ENCODE data around the gene EXOSC3. TPM values are rescaled to one million over a fixed set of nuclear protein-coding genes. Genes with fewer than 3 reads are reported as not detected.

Gene EXOSC3
- total and polyA plus RNA-seq, 2 of the 8 experiments (the other 6 are each of a cell fraction or from before 2014, with no cell fraction given), result 46.7 to 73.4 TPM

- Histone ChIP-seq H3K79me2 (ENCODE audit: control insufficient read depth in 1 of 2, insufficient read depth in 2 of 2, low read length in 2 of 2) (no peaks in the 10 kb centered on the region), H3K4me1 (replicated peaks in 1 of 4; ENCODE audit: control insufficient read depth in 3 of 4, insufficient read depth in 4 of 4, low read length in 3 of 4) (no peaks in the 10 kb centered on the region), H2AK5ac (ENCODE audit: low read depth, low read length) (no peak overlapping the region), H3K56ac (replicated peaks; ENCODE audit: insufficient read length, low read depth, low read length) (no peak overlapping the region), H2BK12ac (ENCODE audit: low read depth, low read length) (no peak overlapping the region), H3K9ac (replicated peaks in 1 of 4; ENCODE audit: extremely low read depth in 1 of 4, low read depth in 3 of 4, low read length in 3 of 4) (no peak overlapping the region), H3K23ac (ENCODE audit: insufficient read length) (no peak overlapping the region), H2AFZ (ENCODE audit: low read length) (no peak overlapping the region), H3K23me2 (ENCODE audit: low read depth, low read length) (no peaks in the 10 kb centered on the region), H4K20me1 (replicated peaks in 1 of 2; ENCODE audit: control insufficient read depth in 1 of 2, insufficient read depth in 2 of 2, low read length in 2 of 2) (no peaks in the 10 kb centered on the region), H3K18ac (ENCODE audit: extremely low read depth, low read length) (no peak overlapping the region), H2BK20ac (ENCODE audit: low read length) (no peak overlapping the region), H3K4me2 (ENCODE audit: insufficient read depth in 1 of 2, low read depth in 2 of 2, low read length in 2 of 2) (no peak overlapping the region), H3K27ac (ENCODE audit: low read depth, low read length) (no peak overlapping the region), H2BK120ac (replicated peaks; ENCODE audit: low read depth, low read length) (no peak overlapping the region), H3K9me3 (ENCODE audit: insufficient read depth in 2 of 2, low read depth in 1 of 2, low read length in 1 of 2) (no peaks in the 10 kb centered on the region), H3K14ac (ENCODE audit: insufficient read length) (no peak overlapping the region), H4K5ac (ENCODE audit: insufficient read length, low read depth, low read length) (no peak overlapping the region), H4K91ac (replicated peaks; ENCODE audit: insufficient read length, low read length) (no peak overlapping the region), H3K4me3 (ENCODE audit: extremely low read depth in 1 of 4, insufficient read depth in 2 of 4, low read depth in 3 of 4, low read length in 4 of 4) (no peak overlapping the region), H3K79me1 (ENCODE audit: low read depth, low read length) (no peaks in the 10 kb centered on the region), H2BK5ac (ENCODE audit: low read depth, low read length) (no peak overlapping the region), H4K8ac (ENCODE audit: extremely low read depth, insufficient read depth, low read length) (no peak overlapping the region), H3K4ac (replicated peaks; ENCODE audit: insufficient read length, low read depth, low read length) (no peak overlapping the region), H3K36me3 (ENCODE audit: control insufficient read depth in 2 of 4, insufficient read depth in 4 of 4, low read length in 3 of 4) (peaks cover 0 to 4% (median 2%) of the 10 kb centered on the region in 4 experiments; a peak in 2 of 8 replicates), H2BK15ac (ENCODE audit: low read length) (no peak overlapping the region), H3K27me3 (replicated peaks in 1 of 4; ENCODE audit: control insufficient read depth in 3 of 4, extremely low read depth in 1 of 4, insufficient read depth in 3 of 4, low read length in 3 of 4) (no peaks in the 10 kb centered on the region)
- DNase-seq (ENCODE audit: low read depth in 1 of 2, low spot score in 2 of 2) (no peak), FAIRE-seq (no peak)
- no peak for TF ChIP-seq BCL11A (IDR thresholded peaks at IDR 0.05; ENCODE audit: low read depth in 2 of 2, low read length in 2 of 2)
- no peak for TF ChIP-seq CTBP2 (IDR thresholded peaks at IDR 0.05; ENCODE audit: borderline replicate concordance, insufficient read depth, insufficient read length, low read length)
- no peak for TF ChIP-seq EZH2 (IDR thresholded peaks at IDR 0.05; ENCODE audit: low read depth, low read length, severe bottlenecking)
- no peak for TF ChIP-seq RXRA (IDR thresholded peaks at IDR 0.05; ENCODE audit: insufficient read depth, low read depth, low read length)
- no peak for TF ChIP-seq ZNF274 (IDR thresholded peaks at IDR 0.05; ENCODE audit: borderline replicate concordance, extremely low read depth, low read length)
- no peak for TF ChIP-seq ATF2 (IDR thresholded peaks at IDR 0.05; ENCODE audit: low read length)
- no peak for TF ChIP-seq ATF3 (IDR thresholded peaks at IDR 0.05; ENCODE audit: insufficient read depth, low read depth, low read length)
- TF ChIP-seq SP1 (IDR thresholded peaks at IDR 0.05; ENCODE audit: low read depth, low read length), result no peak
- TF ChIP-seq SP4 (IDR thresholded peaks at IDR 0.05; ENCODE audit: low read length), result no peak
- TF ChIP-seq ASH2L (IDR thresholded peaks at IDR 0.05; ENCODE audit: low read length), result no peak
- TF ChIP-seq POLR2AphosphoS5 (IDR thresholded peaks at IDR 0.05; ENCODE audit: low read depth, low read length), result no peak
- POLR2A ChIA-PET (ENCODE audit: partially characterized antibody), result no interaction called here
- CTCF ChIA-PET (ENCODE audit: partially characterized antibody), result no interaction called here
- WGBS, 2 experiments (ENCODE audit: extremely low coverage in 1 of 2, insufficient coverage in 1 of 2, insufficient read length in 1 of 2, insufficient replicate concordance in 2 of 2, low coverage in 1 of 2, low lambda C conversion rate in 2 of 2, missing lambda C conversion rate in 1 of 2), result 92% methylated on average over 4 of the region's 4 CpGs; no CpG with 5 or more reads in 1 of the 2 experiments
Measured at GRCh38 chr9:37827483-37828165, 42.8 kb upstream of the EXOSC3 start.
